ENCODE data around the gene KCNG2.

KCNG2 gene

DNA sequence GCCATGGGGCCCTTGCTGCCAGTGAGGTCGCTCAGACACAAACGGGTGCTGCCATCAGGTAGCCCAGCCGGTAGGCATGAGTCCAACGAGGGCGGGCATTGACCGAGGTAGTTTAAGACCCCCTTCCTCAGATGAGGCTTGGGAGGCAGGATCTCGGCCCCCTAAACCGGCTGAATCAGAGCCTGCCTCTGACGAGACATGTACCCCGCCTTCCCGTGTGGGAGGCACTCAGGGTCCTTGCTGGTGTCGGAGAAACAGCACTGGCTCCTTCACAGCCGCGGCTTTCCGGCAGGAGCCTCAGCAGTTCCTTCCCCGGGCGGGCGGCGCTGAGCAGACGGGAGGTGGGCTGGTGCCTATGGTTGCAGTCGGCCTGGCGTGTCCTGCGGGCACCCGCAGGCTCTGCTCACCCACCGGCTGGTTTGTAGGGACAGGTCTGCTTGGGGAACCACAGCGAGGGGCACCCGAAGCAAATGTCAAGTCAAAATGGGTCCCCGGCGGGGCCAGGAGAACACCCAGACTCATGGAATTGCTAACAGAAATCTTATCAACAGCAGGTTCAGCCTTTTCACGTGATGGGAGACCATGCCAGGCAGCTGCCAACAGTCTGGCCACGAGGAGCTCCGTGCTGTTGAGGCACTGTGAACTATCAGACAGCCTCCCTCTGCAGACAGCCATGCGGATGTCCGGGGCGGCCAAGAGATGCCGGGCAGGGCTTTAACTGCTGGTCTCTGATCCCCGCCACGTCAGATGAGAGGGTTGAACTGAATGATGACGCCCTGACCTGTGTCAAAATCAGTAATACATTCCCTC lies 2.8 kb downstream of the KCNG2 start:
- no peak for DNase-seq

DNA sequence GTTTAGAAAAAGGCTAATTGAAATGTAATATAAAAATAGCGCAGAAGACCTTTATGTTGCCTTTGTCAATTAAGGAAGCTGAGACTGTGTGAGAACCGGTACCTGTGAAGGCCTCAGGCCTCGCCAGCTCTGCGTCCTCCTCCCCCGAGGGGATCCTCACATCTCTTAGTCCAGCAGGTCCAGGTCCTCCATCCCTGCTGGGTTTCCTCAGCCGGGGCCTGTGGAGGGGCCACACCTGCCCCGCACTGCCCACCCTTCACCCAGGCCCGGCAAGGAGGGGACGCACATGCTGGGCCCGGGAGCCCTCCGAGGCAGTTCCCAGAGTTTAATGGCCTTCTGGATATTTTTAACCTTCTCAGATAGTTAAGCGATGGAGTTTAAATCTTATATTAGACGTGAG lies 3.5 kb downstream of the KCNG2 start:
- DNase-seq = no peak

DNA sequence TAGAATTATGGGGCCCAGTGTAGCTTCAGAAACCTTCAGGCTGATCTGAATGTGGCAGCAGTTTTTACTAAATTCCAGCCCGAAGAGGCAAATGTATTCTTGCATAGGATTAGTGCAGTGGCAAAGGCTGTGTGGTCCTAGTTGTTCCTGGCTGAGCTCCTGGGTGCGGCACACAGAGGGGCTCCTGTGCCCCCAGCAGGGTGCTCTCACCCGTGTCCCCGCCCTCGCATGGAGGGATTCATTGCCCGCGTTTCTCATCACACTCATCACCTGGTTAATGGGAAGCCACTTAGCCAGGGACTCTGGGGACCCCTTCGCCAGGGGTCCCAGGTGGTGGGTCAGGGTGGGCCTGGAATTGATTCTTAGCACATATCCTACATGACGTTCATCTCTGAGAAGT lies 3.9 kb downstream of the KCNG2 start:
- DNase-seq = no peak

DNA sequence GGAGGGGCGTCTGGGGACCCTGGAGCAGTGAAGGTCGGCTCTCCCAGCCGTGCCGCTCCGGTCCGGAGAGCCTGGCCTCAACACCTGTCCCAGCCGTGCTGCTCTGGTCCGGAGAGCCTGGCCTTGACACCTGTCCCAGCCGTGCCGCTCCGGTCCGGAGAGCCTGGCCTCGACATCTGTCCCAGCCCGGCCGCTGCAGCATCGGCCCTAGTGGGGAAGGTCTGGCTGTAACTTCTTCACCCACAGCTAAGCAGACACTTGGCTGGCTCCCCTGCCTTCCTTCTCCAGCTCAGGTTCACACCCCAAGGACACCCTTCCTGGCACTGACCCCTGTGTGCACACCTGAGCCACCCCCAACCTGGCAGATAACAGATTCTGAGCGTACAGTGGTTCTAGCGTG lies 4.6 kb downstream of the KCNG2 start:
- DNase-seq = no peak

DNA sequence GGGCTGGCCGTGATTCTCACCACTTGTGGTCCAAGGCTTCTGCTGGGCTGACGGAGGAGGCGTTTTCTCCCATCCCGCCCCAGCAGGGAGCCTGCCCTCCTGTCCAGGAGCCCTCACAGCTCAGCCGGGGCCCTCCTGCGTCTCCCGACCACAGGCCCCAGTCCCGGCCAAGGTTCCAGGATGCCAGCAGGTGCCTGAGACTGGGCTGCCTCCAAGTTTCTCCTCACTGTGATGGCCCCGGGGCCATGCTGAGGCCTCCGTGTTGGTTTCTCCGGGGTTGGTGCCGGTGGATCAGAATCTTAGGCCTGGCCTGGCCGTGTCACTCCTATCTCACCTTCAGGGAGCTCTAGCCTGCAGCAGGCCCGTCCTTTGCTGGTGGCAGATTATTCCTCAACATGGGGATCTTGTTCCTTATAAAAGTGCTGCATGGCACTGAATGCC lies 5.9 kb downstream of the KCNG2 start:
- no peak for DNase-seq

DNA sequence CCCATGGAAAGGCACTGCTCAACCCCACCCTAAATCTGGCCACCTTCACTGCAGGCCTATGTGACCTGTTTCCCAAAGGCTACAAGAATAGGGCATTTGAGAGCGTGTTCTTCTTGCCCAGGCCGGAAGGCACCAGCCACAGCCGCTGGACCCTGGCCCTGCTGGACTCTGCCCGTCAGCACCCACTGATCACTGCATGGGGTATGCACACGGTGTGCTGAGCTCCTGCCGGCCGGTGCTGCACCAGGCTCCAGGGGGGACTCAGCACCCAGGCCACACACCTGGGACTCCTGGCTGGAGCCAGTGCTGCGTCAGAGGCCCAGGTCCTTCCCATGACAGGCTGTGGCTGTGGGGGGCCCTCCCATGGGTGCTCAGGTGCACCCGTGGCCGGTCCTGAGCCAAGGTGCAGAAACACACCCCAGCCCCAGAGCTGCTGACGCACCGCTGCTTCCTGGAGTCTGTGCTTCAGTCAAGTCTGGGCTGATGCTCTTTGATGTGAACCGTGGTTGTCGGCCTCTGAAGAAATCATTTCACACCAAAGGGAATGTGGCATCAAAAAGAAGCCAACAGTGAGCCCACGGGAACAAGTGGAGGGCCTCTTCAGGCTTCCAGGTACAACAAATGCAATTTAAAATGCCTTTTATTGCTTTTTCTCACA lies 6.5 kb downstream of the KCNG2 start:
- DNase-seq = no peak

DNA sequence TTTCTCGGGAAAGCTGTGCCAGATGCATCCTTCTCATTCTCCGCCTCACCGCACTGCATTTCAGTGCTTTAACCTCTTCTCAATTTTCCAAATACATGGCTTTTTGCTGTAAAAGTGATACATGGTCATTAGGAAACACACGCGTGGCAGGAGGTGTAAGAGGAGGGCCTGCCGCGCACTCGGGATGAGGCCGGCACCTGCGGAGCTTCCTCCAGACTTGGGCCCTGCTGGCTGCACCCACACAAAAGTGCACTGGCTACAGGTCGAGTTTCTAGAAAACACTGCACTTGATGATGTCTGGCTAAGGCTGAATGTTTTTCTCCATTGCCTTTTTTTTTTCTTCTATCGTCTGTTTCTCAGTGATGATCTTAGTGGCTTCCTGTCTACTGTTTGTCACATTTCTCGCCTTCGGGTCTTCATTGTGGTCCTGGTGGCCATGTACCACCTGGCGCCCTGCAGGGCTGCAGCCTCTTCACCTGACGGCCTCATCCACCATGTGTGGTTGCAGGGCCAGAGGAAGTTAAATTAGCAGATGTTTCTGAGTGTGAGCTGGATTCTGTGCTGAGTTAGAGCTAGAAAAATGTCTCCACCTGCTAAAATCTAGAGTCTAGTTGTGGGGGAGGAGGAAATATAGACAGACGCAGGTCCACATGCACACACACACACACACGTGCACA lies 7.6 kb downstream of the KCNG2 start:
- DNase-seq = no peak

DNA sequence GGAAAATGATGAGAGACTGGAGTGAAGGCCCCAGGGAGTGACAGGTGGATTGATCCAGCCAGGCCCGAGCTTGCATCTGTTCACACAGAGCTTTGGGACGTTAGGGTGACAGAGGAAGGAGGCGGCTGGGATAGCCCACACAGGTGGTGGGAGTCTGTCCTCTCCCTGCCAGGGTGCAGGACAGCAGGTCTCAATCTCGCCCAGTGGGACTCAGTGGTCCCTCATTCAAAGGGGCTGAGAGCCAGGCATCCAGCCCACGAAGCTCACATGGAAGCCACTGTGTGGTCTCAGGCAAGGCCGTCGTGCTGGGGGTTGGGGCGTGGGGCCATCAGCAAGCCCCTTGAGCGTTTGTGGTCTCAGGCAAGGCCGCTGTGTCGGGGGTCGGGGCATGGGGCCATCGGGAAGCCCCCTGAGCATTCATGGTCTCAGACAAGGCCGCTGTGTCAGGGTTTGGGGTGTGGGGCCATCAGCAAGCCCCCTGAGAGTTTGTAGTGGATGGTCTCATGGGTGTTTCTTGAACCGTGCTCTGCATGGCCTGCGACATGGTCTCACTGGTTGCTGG lies 8.3 kb downstream of the KCNG2 start:
- DNase-seq = no peak

DNA sequence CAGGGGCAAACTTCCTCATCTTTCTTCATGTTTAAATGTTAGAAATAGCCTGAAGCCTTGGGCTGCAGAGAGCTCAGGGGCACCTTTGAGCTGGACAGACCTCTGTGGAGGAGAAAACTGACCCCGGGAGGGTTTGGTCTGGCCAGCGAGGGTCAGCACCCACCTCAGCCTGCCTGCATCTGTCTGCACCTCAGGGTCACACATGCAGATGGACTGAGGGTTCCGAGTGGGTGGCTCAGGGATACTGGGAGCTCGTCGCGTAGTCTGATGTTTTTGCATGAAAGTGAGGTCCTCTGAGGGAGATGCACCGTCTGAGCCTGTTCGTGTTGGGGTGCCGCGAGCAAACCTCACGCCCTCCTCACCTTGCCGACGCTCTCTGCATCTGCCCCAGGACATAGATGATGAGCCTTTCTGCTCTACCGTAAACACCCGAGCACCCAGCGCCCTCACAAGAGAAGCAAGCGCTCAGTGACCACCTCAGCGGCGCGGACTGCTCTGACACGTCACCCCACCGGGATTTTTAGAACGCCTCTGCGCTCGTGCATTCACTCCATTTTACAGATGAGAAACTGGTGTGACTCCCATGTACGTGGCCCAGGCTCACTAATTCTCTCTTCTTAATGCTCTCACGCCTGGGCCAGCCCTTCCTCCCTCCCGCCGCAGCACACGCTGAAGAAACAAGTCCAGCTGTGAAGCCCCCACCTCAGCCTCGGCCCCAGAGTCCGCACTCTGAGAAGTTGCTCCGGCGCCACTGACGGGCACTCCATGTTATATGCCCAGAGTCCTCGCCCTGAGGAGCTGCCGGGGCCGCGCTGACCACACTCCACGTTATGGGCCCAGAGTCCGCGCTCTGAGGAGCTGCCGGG lies 9.5 kb downstream of the KCNG2 start:
- DNase-seq = no peak

DNA sequence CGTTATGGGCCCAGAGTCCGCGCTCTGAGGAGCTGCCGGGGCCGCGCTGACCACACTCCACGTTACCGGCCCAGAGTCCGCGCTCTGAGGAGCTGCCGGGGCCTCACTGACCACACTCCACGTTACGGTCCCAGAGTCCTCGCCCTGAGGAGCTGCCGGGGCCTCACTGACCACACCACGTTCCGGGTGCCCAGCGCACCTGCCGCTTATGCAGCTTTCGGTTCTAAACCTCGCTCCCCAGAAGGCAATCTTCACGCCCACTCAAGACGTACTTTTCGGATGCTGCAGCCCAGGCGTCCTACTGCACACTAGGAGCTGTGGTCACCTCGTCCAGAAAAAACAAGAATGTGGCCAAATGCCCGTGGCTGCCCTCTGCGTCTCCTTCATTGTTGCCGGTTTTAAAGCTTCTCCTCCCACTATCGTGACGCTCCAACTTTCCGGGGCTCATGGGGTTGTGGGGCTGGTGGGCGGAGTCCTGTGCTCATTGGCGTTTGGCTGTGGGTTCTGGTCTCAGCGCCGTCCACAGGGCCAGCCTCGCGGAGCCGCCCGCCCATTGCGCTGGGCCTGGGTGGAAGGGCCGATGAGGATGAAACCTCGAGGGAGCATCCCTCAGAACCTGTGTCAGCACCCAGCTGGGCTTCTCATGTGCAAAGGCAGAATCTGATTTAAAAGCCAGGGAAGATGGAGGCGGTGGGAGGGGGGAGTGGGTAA lies 11.9 kb downstream of the KCNG2 start:
- DNase-seq = no peak

DNA sequence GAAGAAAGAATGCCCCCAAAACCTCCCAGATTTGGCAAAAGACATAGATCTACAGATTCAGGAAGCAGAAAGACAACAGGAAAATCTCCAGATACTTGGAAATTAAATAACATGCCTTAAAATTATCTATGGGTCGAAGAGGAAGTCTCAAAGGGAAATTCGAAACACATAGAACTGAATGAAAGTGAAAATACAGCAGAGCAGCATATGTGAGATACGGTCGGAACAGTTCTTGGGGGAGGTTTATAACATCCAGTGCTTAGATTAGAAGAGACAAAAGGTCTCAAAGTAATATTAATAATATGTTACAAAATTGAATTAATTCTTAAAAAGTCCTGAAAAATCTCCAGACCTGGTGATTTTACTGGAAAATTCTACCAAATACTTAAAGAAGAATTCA lies 14.3 kb downstream of the KCNG2 start:
- DNase-seq = no peak

DNA sequence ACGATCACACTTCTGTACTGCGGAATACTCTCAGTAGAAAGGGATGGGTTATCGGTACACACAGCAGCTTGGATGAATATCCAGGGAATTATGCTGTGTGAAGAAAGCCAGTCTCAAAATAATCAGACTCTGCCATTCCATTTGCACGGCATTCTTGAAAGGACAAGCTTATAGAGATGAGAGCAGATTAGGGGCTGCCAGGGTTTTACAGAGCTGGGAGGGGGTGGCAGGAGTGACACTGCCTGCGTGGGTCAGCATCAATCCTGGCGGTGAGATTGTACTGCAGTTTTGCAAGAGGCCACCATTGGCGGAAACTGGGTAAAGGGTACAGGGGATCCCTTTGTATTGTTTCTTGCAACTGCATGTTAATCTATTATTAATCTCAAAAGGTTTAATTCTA lies 16.6 kb downstream of the KCNG2 start:
- no peak for DNase-seq

DNA sequence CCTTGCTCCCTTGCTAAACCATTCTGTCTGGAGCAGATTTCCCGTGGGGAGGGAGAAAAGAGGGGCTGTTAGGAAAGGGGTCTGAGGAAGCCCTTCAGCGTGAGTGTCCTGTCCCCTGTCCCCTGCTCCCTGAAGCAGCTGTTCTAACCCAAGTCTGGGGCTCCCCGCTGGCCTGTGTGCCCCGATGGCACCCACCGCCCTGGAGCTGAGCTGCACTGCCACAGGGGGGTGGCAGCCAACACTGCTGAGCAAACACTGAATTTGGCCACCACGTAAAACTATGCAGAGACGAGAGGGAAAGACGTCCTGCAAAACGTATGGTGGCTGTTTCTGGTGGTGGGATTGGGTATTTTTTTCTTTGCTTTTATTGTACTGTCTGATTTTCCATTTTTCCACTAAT lies 17.9 kb downstream of the KCNG2 start:
- no peak for DNase-seq

DNA sequence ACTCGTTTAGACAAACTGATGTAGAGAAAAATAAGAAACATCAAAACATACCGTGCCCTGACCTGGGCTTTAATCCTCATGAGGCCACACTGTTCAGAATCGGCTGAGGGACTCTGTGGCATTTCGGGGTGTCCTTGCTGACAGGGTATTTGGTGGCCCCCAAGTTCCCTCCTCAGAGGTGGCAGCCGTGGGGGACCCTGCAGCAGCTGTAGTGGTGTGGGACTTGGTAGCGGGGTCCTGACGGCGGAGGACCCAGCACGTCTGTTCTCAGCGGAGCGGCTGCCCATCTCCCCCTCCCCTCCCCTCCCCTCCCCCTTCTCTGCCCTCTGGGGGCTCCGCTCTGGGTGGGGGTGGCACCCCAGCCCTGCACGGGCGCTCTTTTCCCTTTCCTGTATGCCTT lies 18.4 kb downstream of the KCNG2 start:
- no peak for DNase-seq

DNA sequence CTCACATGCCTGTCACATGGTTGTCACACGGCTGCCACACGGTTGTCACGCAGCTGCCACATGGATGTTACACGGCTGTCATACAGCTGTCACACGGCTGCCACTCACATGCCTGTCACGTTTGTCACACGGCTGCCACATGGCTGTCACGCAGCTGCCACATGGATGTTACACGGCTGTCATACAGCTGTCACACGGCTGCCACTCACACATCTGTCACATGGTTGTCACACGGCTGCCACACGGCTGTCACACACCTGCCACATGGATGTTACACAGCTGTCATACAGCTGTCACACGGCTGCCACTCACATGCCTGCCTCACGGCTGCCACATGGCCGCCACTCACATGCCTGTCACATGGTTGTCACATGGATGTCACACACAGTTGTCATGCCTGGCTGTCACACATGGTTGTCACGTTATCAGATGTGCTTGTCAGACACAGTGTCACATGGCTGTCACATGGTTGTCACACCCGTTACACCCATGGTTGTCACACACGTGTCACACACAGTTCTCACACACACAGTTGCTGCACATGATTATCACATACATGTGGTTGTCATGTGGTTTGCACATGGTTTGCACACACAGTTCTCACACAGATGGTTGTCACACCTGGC lies 19.4 kb downstream of the KCNG2 start:
- no peak for DNase-seq

DNA sequence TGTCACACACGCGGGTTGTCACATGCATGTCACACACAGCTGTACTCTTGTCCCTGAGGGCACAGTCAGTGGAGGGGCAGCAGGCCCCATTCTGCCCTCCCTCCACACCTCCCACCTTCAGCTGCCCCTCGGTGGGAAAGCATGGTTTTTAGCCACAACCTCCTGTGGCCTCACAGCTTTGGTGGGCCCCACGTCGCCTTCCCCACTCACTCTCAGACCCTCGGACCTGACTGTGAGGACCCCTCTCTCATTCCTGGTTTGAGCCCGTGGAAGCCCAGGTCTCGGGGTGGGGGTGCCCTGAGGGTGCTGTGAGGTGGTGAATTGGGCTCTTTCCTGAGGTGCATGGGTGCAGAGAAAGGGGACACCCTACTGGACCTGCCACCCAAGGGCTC lies 19.9 kb downstream of the KCNG2 start:
- DNase-seq = no peak

DNA sequence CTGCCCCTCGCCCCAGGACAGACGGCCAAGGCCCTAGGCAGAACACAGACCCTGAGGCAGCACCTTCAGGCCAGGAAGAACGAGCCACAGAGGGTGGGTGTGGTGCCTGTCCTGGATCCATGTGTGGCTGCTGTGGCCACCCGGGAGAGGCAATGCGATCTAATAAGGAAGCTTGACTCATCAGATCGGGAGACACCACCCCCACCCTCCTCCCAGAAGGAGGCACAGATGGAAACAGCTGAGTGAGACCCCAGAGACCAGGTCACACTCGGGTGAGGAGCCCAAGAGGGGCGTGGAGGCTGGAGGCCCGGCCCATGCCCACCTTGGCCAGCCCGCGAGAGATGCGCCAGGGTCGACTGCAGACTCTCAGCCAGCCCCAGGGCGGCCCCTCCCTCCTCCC lies 20.3 kb downstream of the KCNG2 start:
- DNase-seq = no peak

DNA sequence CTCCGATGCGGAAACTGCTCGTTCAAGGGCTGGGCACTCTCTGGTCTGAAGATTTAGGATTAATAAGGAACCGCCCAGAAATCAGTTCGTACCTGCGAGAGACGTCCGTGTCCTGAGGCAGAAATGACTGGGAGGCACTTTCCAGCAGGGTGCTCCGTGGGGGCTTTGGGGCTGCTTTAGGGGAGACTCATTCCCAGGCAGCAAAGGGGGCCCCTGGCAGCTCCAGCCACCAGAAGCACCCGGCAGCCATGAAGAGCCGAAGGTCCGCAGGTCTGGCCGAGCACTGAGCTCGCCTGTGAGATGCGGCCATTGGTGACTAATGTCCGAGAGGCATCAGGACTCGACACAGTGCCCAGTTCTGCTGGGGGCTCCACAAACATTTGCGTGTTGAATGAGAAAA lies 20.9 kb downstream of the KCNG2 start:
- DNase-seq = no peak

DNA sequence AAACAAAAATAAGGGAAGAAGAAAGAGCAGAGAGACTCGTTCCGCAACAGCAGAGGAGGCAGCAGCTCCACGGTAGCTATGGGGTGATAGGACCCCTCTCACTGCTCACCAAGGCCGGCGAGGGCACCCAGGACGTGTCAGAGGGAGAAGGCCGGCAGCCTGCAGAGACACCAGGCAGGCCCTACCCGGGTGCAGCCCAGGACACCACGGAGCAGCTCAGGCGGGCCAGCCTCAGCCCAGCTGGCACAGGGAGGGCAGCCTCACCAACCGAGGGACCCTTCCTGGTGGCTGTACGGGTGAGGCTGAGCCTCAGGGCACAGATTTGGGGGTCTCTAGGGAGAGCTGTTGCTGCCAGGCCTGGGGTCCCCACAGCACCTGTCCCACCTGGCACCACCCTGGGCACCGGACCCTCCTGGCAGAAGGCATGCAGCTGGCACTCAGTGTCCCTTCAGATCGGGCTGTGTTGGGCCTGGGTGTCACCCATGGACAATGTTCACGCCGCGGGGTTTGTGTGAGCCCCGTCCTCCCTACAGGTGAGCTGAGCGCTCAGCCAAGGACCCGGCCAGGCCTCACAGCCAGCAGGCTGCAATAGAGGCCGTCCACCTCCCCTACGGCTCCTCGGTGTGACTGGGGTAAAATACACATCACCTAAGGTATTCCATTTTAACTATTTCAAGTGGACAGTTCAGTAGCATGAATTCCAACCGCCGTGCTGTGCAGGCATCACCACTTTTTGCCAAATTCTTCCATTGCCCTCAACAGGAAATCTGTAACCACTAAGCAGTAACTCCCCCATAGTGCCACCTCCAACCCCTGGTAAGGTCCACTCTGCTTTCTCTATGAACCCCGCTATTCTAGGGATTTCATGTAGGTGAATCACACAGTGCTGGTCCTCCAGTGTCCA lies 21.6 kb downstream of the KCNG2 start:
- DNase-seq = no peak

DNA sequence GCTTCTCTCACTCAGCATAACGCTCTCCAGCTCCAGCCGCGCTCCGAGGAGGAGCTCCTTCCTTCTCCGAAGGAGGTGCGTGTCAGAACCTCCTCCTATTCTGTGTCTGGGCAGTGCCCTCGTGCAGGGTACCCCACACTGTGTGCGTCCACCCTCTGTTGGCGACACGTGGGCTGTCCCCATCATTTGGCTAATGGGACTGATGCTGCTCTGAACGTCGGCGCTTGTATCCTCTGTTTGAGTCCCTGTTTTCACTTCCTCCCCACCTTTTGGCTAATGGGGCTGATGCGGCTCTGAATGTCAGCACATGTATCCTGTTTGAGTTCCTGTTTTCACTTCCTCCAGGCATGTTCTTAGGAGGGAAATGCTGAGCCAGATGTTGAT lies 22.2 kb downstream of the KCNG2 start:
- DNase-seq = no peak

DNA sequence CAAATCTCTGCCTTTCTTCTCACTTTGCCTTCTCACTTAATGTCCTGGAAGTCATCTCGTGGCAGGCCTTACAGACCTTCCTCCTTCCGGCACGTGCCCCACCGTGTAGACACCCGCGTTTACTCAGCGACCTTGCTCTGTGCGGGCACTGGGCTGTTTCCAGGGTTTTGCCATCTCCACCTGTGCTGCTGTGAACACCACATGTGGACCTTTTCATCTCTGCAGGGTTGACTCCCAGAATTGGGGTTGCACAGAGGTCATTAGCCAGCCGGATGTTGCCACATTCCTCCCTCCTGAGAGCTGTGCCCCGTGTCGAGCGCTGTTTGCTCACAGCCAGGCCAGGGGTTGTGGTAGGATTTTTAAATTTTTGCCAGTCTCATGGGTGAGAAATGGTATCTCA lies 25.4 kb downstream of the KCNG2 start:
- no peak for DNase-seq
